ENCODE results near the gene INPP5A. TPM values are rescaled to one million over a fixed set of nuclear protein-coding genes. Genes with fewer than 3 reads are reported as not detected.

The INPP5A gene
- total and polyA plus RNA-seq, 2 experiments from 2014 or later, result 41.2 to 53.6 TPM

DNA sequence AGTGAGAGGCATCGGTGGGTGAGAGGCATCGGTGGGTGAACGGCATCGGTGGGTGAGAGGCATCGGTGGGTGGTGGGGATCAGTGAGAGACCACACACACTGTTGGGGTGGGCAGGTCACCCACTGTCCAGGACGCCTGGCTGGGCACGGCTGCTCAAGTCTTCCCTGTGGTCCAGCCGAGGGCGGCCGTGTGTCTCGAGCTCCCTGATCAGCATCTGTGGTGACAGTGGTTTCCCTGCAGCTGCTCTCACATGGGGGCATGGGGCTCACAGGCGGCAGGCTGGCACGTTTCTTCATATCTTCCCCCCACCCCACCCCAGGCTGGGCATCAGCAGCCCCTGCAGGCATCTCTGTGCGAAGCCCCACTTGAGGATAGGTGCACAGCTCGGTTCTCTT, 170.2 kb downstream of the INPP5A start:
- Histone ChIP-seq H3K4me2 (no peak overlapping the region), H3K27me3 (no peaks in the 10 kb centered on the region), H3K4me1 (ENCODE audit: insufficient read depth) (no peaks in the 10 kb centered on the region), H4K20me1 (ENCODE audit: insufficient read depth, poor library complexity, severe bottlenecking) (no peaks in the 10 kb centered on the region), H3K79me2 (no peaks in the 10 kb centered on the region), H3K9me3 (ENCODE audit: low read depth) (peaks cover 10% of the 10 kb centered on the region), H2AFZ (no peak overlapping the region), H3K36me3 (replicated peaks; ENCODE audit: insufficient read depth, low read depth) (no peaks in the 10 kb centered on the region), H3K9me2 (replicated peaks; ENCODE audit: insufficient read depth) (no peaks in the 10 kb centered on the region), H3K4me3 (no peak overlapping the region), H3K27ac (no peak overlapping the region)
- WGBS (ENCODE audit: low lambda C conversion rate, missing lambda C conversion rate), result 100% methylated on average over 15 of the region's 15 CpGs
- no peak for TF ChIP-seq EZH2phosphoT487 (IDR thresholded peaks at IDR 0.05; ENCODE audit: low read depth, severe bottlenecking, unreplicated experiment)
- no peak for TF ChIP-seq EZH2 (IDR thresholded peaks at IDR 0.05; ENCODE audit: borderline replicate concordance)
- TF ChIP-seq, protein P1, sequence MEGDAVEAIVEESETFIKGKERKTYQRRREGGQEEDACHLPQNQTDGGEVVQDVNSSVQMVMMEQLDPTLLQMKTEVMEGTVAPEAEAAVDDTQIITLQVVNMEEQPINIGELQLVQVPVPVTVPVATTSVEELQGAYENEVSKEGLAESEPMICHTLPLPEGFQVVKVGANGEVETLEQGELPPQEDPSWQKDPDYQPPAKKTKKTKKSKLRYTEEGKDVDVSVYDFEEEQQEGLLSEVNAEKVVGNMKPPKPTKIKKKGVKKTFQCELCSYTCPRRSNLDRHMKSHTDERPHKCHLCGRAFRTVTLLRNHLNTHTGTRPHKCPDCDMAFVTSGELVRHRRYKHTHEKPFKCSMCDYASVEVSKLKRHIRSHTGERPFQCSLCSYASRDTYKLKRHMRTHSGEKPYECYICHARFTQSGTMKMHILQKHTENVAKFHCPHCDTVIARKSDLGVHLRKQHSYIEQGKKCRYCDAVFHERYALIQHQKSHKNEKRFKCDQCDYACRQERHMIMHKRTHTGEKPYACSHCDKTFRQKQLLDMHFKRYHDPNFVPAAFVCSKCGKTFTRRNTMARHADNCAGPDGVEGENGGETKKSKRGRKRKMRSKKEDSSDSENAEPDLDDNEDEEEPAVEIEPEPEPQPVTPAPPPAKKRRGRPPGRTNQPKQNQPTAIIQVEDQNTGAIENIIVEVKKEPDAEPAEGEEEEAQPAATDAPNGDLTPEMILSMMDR (IDR thresholded peaks at IDR 0.05; ENCODE audit: poor library complexity), result no peak
- DNase-seq (ENCODE audit: low spot score), result no peak

DNA sequence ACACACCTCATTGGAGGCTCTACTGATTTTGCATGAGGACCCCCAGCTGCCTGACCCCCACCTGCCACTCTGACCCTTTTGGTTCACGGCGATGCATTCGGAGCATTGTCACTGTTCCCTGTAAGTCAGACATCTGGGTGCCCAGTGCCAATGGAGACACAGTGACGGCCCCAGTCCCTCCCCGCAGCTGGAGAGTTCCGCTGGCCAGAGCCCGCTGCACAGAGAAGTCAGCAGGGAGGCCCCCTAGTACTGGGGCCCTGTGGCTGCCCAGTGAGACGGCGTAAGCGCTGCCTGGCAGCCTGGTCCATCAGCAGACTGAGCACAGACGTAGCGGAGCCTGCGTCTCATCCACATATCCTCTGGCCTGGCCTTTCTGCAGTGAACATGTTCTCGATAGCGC, 170.9 kb downstream of the INPP5A start:
- TF ChIP-seq EZH2phosphoT487 (IDR thresholded peaks at IDR 0.05; ENCODE audit: low read depth, severe bottlenecking, unreplicated experiment), result no peak
- TF ChIP-seq EZH2 (IDR thresholded peaks at IDR 0.05; ENCODE audit: borderline replicate concordance), result no peak
- TF ChIP-seq, protein P1 (IDR thresholded peaks at IDR 0.05; ENCODE audit: poor library complexity), result no peak
- 97% methylated on average over 15 of the region's 15 CpGs for WGBS (ENCODE audit: low lambda C conversion rate, missing lambda C conversion rate)
- no peak for DNase-seq (ENCODE audit: low spot score)

DNA sequence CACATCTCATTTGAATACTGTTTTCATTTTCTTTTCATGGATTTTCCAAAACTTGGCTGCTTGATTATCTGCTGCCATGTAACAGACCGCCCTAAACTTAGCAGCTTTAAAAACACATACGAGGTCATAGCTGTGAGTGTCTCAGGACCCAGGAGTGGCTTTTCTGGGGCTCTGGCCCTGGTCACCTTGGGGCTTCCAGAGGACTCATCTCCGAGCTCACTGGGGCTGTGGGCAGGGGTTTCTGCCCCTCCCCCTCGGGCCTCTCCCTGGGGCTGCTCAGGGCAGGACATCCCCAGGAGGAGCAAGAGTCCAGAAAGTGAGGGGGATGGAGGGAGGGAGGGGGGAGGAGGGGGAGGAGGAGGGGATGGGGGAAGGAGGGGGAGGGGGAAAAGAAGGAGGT, 171.3 kb downstream of the INPP5A start:
- Histone ChIP-seq H3K4me1 (ENCODE audit: insufficient read depth) (no peaks in the 10 kb centered on the region), H2AFZ (no peak overlapping the region), H3K4me3 (no peak overlapping the region), H3K27me3 (no peaks in the 10 kb centered on the region), H3K79me2 (no peaks in the 10 kb centered on the region), H4K20me1 (ENCODE audit: insufficient read depth, poor library complexity, severe bottlenecking) (no peaks in the 10 kb centered on the region), H3K27ac (no peak overlapping the region), H3K4me2 (no peak overlapping the region), H3K36me3 (replicated peaks; ENCODE audit: insufficient read depth, low read depth) (no peaks in the 10 kb centered on the region), H3K9me3 (ENCODE audit: low read depth) (peaks cover 10% of the 10 kb centered on the region), H3K9me2 (replicated peaks; ENCODE audit: insufficient read depth) (no peaks in the 10 kb centered on the region)
- DNase-seq (ENCODE audit: low spot score), result no peak
- 84% methylated on average over 4 of the region's 4 CpGs for WGBS (ENCODE audit: low lambda C conversion rate, missing lambda C conversion rate)
- TF ChIP-seq EZH2 (IDR thresholded peaks at IDR 0.05; ENCODE audit: borderline replicate concordance), result no peak
- no peak for TF ChIP-seq EZH2phosphoT487 (IDR thresholded peaks at IDR 0.05; ENCODE audit: low read depth, severe bottlenecking, unreplicated experiment)
- TF ChIP-seq, protein P1 (IDR thresholded peaks at IDR 0.05; ENCODE audit: poor library complexity), result no peak

More for the DNA sequence above, 170.9 kb downstream of the INPP5A start:
- Histone ChIP-seq H3K27ac (no peak overlapping the region), H3K4me1 (ENCODE audit: insufficient read depth) (no peaks in the 10 kb centered on the region), H3K79me2 (no peaks in the 10 kb centered on the region), H4K20me1 (ENCODE audit: insufficient read depth, poor library complexity, severe bottlenecking) (no peaks in the 10 kb centered on the region), H2AFZ (no peak overlapping the region), H3K36me3 (replicated peaks; ENCODE audit: insufficient read depth, low read depth) (no peaks in the 10 kb centered on the region), H3K9me2 (replicated peaks; ENCODE audit: insufficient read depth) (no peaks in the 10 kb centered on the region), H3K4me3 (no peak overlapping the region), H3K4me2 (no peak overlapping the region), H3K27me3 (no peaks in the 10 kb centered on the region), H3K9me3 (ENCODE audit: low read depth) (peaks cover 10% of the 10 kb centered on the region)
